Measurements from ENCODE around the gene CA10.
A peak's percentile ranks its signal among the peaks of the same experiment; 100 is the strongest.

The CA10 gene

DNA sequence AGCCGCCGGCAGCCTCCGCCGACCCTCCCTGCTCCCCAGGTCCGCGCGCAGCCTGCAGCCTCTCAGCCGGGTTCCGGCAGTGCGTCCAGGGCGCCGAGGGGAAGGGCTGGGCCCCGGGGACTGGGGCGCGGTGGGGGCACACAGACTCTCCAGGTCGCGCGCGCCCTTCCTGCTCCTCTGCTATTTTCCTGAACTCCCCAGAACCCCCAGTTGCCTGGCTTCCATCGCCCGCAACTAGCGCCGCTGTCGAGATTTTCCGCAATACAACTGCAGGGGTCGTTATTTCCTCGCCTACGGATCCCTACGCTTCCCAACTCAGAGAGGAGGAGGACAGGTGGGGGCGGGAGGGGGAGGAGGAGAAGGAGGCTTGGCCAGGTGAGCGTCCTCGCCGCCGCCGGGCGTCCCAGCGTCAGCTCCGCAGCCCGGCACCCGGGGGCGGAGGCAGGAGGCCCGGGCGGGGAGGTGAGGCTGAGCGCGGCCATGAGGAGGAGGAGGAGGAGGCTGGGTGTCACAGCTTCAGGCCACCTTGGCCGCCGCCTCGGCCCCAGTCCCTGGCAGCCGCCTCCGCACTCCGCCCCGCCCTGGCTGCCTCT lies at the start of gene CA10:
Gene CA10, minus strand, starts transcription at position 265 of the 593 bp plus-strand sequence.
- peak; percentile 27 for DNase-seq

DNA sequence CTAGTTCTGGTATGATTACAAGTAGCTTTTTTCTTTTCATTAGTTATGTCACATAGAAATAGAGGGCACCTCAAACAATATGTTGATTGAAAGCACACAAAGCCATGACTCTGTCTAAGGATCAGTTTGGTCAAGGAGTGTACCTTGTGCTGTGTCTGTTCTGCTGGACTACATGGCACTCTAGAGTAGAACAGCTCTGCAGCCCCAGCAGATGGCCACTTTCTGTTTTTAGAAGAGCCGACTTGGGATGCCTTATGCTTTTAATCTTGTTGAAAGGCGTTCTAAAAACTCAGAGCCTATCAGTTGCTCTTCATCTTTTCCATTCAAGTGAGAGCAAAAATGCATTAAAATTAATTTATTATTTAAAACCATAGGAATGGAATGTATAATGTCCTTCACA lies 49.3 kb upstream of the CA10 start:
- no peak for DNase-seq

DNA sequence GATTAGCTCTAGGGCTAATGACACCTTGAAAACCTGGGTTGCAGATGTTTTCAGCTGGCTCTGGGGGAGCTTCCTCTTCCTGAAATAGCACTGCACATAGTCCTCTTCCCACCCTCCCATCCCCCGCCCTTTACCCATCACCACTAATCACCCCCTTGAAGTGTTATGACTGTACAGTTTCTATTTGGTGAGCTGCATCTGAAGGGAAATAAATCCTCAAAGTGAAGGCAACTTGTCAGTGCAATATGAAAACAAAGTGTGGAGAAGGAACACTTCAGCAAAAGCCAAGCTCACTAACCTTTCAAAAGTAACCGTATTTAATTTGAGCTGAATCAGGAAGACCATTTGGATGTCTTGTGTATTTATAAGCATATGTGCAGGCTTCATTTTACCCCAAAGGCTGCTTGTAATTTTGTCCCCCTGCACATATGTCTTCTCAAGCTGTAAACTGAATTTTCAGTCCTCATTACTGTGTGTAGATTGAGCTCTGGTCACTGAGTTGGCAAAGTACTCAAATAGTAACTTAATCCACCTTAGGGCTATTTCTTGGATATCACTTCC lies 44.1 kb upstream of the CA10 start:
- no peak for DNase-seq

GRCh38 chr17:52201767-52202519 lies 43.4 kb upstream of the CA10 start:
- no peak for DNase-seq

- no peak for DNase-seq
These were observed 33.0 kb upstream of the CA10 start for GRCh38 chr17:52191491-52191890.

- DNase-seq, result peak; percentile 76
These were observed 23.3 kb upstream of the CA10 start for GRCh38 chr17:52181782-52182181.

GRCh38 chr17:52178012-52178411 lies 19.5 kb upstream of the CA10 start:
- DNase-seq, result no peak

DNA sequence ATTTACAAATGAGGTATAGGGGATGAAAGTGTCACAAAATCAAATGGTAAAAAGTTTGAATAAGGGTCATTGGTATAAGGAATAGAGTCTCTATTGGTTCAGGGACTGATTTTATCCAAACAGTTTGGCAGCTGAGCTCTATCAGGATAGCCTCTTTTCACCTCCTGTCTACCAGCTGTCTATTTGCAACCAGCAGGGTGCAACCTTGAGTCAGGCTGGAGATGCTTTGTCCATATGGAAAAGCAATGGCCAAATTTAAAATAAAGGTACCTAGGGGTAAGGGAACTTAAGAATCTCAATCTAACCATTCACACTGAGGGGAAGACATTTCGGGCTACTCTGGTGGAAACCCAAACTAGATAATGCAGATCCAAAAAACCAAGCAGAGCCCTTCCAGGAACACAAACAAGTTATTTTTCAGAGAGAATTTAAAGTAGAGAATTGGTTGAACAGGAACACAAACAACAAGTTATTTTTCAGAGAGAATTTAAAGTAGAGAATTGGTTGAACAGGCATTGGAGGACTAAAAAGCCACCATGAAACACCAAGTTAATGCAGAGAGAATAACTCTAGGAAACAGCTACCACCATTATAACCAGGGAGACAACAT lies 12.6 kb upstream of the CA10 start:
- DNase-seq, result peak; percentile 14

- no peak for DNase-seq
These were observed 1.6 kb upstream of the CA10 start for GRCh38 chr17:52160136-52160567.

- no peak for DNase-seq
These were observed 977 bp upstream of the CA10 start for GRCh38 chr17:52159246-52160135.

DNA sequence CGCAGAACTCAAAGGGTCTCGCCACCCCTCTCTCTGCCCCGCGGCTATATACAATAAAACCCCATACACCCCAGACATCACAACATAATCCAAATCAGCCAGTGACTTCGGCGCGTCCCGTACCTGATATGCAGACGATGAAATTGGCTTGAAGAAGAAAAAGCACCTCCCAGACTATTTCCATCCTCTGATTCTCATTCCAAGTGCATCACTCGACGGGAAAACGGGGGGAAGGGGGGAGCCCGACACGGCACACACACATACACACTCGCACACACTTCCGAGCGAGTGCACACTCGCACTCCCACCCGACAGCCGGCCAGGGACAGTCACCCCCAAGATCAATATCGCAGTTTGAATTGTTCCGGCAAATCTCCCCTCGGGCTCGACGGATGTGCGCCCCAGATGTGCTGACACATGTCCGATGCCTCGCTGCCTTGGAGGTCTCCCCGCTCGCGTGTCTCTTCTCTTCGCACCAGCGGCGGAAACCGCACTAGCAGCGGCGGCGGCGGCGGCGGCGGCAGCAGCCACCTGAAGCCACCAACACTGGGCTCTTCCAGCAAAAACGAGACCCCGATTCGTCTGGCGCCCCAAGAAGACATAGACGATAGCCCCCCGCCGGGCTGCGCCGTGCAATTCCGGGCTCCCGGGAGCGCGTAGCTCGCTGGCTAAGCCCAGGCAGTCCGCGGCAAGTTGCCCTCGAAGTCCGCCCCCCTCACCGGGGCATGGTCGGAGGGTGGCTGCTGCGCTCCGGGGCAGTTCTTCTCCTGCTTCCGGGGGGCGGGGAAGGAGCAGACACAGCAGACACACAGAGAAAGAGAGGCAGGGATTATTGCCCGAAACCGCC lies 688 bp downstream of the CA10 start:
- no peak for DNase-seq

- DNase-seq, result no peak
These were observed 1.6 kb downstream of the CA10 start for GRCh38 chr17:52156576-52157570.

- DNase-seq, result no peak
These were observed 3.2 kb downstream of the CA10 start for GRCh38 chr17:52155301-52155700.

DNA sequence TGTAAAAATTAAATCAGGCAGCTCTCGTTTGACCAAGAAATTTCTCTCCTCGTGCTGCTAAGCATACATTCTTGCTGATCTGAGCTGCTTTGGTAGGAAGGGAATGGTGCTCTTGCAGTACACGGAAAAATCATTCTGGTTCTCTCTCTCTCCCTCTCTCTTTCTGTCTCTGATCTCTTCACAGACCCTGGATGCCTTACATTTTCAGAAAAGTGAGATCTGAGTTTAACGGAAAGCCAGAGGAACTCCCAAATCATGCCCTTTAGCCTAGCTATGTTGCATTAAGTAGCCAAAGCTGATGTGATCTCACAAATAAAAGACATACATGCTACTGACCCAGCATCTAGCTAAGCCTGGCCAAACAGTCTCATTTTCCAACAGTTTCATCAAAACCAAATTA lies 4.0 kb downstream of the CA10 start:
- no peak for DNase-seq

DNA sequence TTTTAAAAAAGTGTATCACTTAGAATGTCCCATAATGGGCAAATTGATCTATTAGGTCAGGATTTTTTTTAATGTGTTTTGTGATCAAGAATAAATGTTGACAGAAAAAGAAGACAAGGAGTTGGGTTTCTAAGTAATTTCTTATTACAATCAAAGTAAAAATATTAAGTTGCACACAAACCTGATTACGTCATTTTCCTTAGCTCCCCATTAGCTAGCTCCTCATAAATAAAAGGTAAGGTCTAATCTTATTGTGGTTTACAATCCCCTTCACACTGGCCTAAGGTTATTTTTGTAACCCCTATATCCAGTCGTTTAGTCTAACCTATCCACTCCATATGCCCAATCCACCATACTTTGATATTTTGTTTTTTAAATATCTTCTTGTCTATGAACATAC lies 7.6 kb downstream of the CA10 start:
- DNase-seq, result no peak

- DNase-seq, result no peak
These were observed 8.9 kb downstream of the CA10 start for GRCh38 chr17:52149626-52150025.

DNA sequence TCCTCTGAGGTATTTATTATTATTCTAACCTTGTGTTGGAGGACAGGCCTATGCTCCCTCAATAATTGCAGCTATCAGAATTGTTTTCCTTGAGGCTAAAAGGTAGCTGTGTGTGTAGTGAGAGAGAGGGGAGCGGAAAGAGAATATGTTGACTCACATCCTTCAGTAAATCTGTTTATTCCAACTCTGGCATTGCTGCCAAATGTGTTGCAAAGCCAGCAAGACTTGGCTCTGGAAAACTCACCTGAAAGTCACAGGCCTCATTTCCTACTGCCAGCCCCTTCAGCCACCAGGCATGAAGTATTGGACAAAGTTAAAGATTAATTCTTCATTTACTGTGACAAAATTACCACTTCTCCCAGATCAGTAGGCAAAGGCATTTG lies 9.6 kb downstream of the CA10 start:
- DNase-seq, result no peak

GRCh38 chr17:52148288-52148968 lies 10.1 kb downstream of the CA10 start:
- no peak for DNase-seq

DNA sequence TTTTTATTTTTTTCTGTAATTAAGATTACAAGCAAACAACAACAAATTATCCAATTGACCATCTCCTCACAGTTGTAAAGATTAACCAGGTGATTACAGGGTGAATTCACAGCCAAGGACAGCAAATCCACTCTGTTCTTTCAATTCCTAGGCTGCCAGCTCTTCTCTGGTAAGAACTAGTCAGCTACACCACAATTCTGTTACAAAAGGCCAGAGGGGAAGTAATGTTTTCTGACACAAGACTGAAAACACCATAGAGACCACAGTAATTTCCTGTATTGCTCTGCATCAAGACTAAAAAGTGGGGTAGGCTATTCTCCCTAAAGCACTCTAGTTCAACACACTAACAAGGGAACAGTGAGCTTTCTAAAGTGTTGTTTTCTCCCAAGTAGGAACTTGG lies 10.6 kb downstream of the CA10 start:
- no peak for DNase-seq

DNA sequence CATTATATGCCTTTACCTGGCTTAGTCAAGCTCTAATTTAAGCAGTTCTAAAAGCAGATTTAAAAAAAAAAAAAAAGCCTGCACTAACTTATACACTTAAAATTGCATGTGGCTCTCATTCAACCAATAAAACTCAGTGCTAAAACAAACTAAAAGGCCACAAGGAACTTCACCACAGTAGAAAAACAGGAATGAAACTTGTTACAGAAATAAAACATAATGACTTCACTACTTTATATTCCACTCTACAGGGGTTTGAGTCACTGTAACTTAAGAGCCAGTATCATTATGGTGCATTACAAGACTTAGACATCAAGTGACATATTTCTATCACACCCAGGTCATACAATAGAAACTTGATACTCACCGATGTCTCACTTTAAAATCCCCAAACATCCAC lies 11.1 kb downstream of the CA10 start:
- no peak for DNase-seq

All from NCI-H1105 treated with DMSO at 0.1 percent for 48 hours (cell line).